GM10248 (cell line): Measurements from ENCODE around the gene IRX3.

Experiments used
- CTCF ChIA-PET: fragments of 300-600 bp; sonication (Branson Sonifier 250); formaldehyde crosslinking; extraction: SDS; loops from one replicate; lab custom pipeline; 2021; ENCODE audit warnings: antibody characterized with exemption; lab: Yijun Ruan, JAX
- POLR2A ChIA-PET: fragments of 350-650 bp; sonication (Branson Sonifier 250); formaldehyde crosslinking; extraction: SDS; loops from one replicate; lab custom pipeline; 2020; ENCODE audit warnings: antibody characterized with exemption; lab: Yijun Ruan, JAX
- DNase-seq: peaks from one replicate; pipeline ENCODE4 v3.0.0; 2012; ENCODE audit errors: extremely low spot score
- TF ChIP-seq, protein P1 (sequence below): IDR thresholded peaks from 2 replicates; pipeline ENCODE4 v1.5.1; 2012; ENCODE audit warnings: mild to moderate bottlenecking, low read depth; ENCODE audit errors: extremely low read depth, missing control alignments, control extremely low read depth

The IRX3 gene

DNA sequence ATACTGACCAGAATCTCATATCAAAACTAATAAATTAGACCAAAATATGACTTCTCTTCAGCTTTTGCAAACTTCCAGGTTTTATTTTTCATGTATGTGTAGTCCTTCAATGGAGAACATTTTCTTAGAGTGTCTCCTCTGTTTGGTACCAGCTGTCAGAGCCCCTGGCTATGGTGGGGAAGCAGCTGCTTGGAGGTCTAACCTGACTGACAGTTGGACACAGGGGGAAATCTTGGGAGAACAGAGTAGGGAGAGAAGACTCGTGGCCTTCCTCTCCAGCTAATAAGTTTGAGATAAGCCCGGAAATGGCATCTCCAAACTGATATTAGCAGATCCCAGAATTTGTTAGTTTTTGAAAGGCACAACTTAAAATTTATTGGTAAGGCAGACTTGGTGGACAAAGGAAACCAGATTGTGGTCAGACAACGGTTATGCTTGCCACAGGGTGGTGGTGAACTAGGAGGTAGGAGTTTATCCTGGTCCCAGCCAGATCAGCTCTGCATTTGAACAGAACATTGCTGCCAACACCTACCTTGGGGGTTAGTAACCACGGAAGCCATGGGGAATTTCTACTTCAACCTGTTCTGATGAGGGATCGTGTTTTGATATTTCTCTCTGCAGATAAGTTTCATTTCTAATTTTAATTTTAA, 39.2 kb upstream of the IRX3 start:
- ChIA-PET CTCF (no interaction called here), POLR2A (no interaction called here)
- TF ChIP-seq, protein P1, sequence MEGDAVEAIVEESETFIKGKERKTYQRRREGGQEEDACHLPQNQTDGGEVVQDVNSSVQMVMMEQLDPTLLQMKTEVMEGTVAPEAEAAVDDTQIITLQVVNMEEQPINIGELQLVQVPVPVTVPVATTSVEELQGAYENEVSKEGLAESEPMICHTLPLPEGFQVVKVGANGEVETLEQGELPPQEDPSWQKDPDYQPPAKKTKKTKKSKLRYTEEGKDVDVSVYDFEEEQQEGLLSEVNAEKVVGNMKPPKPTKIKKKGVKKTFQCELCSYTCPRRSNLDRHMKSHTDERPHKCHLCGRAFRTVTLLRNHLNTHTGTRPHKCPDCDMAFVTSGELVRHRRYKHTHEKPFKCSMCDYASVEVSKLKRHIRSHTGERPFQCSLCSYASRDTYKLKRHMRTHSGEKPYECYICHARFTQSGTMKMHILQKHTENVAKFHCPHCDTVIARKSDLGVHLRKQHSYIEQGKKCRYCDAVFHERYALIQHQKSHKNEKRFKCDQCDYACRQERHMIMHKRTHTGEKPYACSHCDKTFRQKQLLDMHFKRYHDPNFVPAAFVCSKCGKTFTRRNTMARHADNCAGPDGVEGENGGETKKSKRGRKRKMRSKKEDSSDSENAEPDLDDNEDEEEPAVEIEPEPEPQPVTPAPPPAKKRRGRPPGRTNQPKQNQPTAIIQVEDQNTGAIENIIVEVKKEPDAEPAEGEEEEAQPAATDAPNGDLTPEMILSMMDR, result no peak
- DNase-seq, result no peak

DNA sequence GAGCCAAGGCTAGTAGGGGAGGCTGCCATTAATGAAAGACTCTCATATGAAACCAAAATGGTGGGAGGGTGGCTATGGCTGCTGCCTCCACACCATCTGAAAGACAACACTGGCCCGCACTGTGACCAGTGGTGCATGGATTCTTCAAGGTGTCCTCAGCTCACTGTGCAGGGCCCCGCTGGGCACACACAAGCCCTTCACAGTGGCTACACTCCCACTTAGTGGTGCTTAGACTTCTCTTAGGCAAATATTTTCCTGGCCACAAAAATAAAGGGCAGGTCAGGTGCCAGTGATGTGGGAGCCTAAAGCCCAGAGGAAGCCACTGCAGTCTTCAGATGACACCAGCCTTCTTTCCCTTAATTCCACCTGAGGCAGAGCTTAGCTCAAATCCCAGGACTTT, 38.1 kb upstream of the IRX3 start:
- POLR2A ChIA-PET, result no interaction called here
- CTCF ChIA-PET, result no interaction called here
- DNase-seq, result no peak
- TF ChIP-seq, protein P1, result no peak

DNA sequence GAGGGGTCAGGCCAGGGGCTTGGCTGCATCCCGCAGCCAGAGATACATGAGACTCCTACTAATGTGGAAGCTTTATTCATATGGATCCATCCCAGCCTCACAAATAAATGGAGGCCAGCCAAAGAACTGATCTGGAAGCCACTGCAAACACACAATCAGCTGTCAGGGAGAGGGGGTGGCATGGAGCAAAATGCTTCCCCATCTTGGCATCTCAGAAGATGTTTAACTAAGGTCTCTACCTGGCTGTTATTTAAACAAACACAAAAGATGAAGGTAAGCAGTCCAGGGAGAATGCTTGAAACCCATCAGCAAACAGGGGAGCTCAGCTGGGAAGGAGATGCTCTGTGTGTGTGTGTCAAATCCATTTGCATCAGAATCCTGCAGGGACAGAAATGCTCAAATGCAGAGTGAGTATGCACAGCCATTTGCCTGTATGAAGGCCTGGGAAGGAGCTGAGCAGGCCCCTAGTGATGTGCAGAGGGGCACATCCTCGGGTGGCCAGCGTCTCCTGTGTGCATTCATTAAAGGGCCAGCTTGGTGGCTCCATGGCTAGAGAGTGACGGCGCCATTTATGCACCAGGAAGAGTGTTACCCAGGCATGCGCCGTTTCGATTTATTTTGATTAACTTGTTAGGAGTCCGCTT, 34.2 kb upstream of the IRX3 start:
- no peak for DNase-seq
- ChIA-PET POLR2A (interaction anchor here (0.6 kb wide), 1 partner anchor 225 kb away, joined by 3 read pairs; no protein-coding TSS in a partner anchor), CTCF (no interaction called here)
- TF ChIP-seq, protein P1, result no peak

DNA sequence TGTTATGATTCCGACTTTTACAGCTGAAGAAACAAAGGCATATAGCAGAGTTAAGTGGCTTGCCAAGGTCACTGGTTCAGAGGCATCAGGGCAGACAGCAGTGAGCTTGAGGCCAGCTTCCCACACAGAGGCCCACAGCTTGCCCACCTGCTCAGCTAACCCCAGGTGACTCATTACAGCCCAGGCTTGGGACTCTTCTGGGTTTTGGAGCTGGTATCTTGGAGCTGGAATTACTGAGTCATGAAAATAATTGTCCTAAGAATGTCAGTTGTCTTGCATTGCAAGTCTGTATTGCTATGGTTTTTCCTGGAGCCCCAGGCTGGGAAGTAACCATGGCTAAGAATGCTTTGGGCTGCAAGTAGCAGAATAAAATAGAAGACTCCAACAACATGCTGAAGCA, 32.4 kb upstream of the IRX3 start:
- CTCF ChIA-PET, result no interaction called here
- TF ChIP-seq, protein P1, result no peak
- no peak for DNase-seq

DNA sequence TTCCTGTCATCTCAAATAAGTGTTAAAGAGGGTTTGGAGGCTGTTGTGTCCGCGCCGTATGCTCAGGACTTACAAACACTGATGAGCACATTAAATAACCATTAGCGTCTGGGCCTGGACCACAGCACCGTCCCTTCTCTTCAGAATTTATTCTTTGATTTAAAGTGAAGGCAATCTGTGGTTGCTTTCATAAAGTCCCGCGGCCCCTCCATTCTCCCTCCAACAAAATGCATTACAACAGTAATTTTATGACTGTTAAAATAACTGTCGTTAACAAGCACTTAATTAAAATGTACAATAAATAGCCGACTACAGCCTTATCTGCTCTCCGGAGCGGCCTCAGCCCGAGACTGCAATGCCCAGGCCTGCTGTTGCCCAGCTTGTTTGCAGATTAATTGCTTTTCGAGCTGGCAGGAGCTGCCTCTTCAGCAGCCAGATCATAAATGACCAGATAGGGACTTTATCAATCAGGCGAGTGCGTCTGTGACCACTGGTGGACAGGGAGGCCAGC, 30.6 kb upstream of the IRX3 start:
- ChIA-PET POLR2A (no interaction called here), CTCF (interaction anchor here (1.1 kb wide), 1 partner anchor 16 kb away, joined by 3 read pairs; no protein-coding TSS in a partner anchor)
- TF ChIP-seq, protein P1, result no peak
- no peak for DNase-seq

More for the DNA sequence above, 32.4 kb upstream of the IRX3 start:
- POLR2A ChIA-PET, result no interaction called here

DNA sequence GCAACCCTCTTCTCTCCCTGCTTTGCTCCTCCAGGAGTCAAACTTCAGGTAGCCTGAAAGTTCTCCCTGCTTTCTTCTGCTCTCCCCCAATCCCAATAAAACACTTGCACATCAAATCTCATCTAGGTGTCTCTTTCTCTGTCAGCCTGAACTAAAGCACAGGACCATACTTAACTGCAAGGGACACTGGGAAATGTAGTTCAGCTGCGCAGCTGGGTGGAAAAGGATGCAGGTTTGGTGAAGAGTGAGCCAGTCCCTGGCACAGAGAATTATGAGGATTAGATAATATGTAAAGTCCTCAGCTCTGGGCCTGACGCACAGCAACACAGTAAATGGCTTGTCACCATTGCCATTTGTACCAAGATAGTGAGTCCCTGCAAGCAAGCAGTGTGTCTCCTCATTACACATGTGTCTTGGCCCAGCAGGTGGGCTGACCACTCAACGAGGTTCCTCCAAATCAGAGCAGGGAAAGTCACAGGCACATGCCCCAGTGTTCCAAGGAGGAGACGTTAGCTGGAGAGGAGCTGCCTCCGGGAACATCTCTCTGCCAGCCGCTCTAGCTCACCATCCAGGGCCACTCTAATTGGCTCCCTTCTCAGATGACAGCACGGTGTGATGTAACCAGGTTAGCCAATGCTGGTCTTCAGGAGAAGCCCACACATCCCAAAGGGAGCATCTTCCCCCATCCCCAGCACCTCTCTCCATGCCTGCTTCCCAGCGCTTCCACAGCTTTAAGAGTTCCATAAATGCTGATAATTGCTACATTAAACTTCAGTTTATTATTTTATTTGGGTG, 29.7 kb upstream of the IRX3 start:
- POLR2A ChIA-PET, result no interaction called here
- CTCF ChIA-PET, result interaction anchor here (1.2 to 1.5 kb wide), 2 partner anchors 14 to 19 kb away, joined by 3 to 4 read pairs; no protein-coding TSS in a partner anchor
- DNase-seq, result no peak
- TF ChIP-seq, protein P1, result no peak
